GM19372 (cell line): Measurements from ENCODE around the gene PAPOLG.
A peak's percentile ranks its signal among the peaks of the same experiment; 100 is the strongest.
"Not testable (repeated sequence)": the region's sequence is repeated elsewhere in the genome, so short reads cannot be mapped to it uniquely, and the experiment has no call there.

ENCODE experiments used
- ATAC-seq: cut with Tn5 transposase; IDR thresholded peaks from one replicate; pipeline ENCODE4 v1.9.1; 2021; ENCODE audit warnings: mild to moderate bottlenecking, low read depth, moderate library complexity; ENCODE audit not compliant: unreplicated experiment

Gene PAPOLG

DNA sequence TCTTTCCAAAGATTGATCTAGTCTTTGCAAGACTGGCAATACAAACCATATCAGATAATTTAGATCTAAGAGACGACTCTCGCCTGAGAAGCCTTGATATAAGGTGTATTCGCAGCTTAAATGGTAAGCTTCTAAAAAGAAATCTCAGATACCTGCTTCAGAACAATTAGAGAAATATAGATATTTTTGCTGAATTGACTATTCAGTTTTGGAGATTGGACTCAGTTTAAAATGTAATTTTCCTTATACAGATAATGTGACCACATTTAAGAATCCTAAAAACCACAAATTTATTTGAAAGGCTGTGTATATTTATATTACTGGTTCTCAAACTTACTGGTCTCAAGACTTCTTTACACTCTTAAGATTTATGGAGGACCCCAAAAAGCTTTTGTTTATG, 15.4 kb downstream of the PAPOLG start:
- no peak for ATAC-seq

DNA sequence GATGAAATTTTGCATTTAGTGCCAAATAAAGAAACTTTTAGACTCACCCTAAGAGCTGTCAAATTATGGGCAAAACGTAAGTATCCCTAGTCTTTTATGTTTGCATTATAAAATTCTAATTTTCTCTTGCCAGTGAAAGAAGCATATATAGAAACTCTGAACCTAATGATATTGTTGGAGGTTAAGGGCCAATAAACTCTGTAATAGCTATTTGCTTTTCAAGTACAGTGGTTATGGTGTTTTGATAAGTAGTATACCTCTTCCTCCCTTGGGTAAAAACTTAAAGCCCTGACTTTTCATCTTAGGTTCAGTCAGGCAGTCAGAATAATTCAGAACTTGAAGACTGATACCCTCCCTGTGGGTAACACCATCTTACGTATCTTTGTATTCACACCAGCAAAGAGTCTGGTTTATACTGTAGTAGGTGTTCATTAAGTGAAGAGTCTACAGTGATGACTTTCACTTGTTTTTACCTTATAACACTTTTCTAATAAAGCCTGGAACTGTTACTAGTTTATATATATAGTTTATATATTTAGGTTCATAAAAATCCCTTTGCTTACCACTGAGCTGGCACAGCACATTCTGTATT, 19.1 kb downstream of the PAPOLG start:
- no peak for ATAC-seq

DNA sequence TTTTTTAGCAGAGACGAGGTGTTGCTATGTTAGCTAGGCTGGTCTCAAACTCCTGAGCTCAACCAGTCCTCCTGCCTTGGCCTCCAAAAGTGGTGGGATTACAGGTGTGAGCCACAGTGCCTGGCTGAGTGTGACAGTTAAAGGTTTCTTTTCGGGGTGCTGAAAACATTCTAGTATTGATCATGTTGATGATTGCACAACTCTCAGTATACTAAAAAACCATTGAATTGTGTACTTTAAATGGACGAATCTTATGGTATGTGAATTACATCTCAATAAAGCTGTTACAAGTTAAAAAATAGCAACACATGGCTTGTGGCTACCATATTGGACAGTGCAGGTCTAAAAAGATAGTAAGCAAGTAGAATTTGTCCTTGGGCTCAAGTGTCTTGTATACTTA, 22.3 kb downstream of the PAPOLG start:
- no peak for ATAC-seq

DNA sequence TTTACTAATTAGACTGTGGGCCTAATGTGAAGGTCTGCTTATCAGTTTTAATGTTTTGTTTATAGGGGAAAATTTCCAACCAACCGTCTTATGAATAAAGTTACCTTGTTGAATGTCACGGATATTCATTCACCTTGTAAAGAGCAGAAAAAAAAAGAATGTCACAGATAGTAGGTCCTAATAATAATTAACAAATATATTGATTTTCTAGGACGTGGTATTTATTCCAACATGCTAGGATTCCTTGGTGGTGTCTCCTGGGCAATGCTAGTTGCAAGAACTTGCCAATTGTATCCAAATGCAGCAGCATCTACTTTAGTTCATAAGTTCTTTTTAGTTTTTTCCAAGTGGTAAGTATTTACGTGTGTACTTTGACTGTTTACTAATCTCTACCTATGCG, 23.4 kb downstream of the PAPOLG start:
- ATAC-seq, result no peak

DNA sequence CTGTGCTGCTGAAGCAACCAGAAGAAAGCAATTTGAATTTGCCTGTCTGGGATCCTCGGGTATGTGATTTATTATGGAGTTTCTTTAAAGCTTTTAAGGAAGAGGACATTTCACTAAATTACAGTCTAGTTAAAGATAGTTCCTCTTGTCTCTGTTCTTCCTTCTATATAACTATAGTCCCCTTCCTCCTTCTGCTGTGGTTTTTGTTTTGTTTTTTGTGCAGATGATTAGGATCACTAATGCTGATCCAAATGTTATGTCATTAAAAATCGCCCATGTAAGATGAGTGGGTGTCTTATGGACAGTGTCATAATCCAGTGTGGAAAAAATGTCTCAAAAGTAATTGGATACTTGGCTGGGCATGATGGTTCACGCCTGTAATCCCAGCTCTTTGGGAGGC, 24.7 kb downstream of the PAPOLG start:
- no peak for ATAC-seq

DNA sequence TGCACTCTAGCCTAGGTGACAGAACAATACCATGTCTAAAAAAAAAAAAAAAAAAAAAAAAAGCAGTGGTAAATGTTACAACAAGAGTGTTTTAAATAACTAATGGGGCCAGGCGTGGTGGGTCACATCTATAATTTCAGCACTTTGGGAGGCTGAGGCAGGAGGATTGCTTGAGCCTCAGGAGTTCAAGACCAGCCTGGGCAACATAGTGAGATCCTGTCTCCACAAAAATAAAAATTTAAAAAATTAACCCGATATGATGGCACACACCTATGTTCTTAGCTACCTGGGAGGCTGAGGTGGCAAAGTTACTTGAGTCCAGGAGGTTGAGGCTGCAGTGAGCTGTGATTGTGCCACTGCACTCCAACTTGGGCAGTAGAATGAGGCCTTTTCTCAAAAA, 37.1 kb downstream of the PAPOLG start:
- no peak for ATAC-seq

DNA sequence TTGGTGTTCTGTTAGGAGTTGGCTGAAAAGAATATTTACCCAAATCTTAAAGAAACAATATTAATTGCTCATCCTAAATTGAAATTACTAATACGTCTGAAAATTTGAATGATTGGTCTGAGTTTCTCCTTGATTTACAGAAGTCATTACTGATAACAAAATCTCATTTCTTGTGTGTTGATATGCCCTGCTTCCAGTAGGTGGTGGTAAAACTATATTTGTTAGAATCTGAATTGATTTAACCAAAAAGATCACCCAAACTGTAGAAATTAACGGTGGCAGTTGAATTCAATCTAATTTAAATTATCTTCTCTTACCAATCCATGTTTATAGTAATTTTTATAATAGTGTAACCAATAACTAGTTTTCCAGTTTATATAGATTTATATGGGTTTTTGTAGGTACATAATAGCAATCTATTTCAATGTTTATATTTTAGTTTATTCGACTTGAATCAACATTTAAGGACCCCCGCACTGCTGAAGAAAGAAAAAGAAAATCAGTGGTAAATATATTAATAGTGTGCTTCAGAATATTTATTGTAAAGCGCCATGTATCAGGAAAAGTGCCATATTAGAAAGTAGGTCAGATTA, 38.3 kb downstream of the PAPOLG start:
- ATAC-seq, result no peak

DNA sequence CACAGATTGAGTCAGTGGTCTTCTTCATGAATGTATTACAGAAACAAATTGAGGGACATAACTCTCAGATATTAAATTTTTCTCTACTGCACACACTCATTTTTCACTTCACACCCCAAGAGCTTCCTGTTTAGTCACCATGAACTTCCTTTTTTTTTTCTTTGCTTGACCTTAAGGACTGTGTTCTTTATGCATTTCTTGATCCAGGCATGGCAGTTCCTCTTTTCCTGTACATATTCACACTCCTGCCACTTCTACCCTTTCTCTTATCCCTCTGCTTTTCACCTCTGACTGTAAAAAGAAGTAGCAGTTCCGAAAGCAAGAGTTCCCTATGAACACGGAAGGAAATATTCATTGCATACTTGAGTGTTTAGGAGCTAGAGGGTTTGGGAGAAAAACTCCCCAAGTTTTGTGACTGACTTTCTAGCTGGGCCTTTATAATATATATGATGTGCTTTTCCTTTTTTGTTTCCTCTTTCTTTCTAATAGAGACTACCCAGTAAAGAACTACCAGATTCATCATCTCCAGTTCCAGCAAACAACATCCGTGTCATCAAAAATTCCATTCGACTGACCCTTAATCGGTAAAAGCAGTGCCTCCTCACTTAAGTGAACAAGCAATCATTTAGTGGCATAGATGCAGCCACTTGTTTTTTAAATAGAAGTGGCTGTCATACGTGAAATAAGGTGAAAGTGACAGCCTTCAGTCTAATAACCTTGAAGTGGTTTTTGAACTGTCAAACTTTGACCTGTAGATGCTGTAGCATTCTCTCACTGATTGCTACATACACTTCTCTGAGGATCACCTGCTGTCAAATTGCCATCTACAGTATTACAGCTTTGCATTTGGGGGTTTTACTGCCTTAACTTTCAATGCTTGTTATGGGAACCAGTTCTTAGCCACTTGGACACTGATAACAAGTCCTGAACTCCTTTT, 40.8 kb downstream of the PAPOLG start:
- ATAC-seq, result no peak

DNA sequence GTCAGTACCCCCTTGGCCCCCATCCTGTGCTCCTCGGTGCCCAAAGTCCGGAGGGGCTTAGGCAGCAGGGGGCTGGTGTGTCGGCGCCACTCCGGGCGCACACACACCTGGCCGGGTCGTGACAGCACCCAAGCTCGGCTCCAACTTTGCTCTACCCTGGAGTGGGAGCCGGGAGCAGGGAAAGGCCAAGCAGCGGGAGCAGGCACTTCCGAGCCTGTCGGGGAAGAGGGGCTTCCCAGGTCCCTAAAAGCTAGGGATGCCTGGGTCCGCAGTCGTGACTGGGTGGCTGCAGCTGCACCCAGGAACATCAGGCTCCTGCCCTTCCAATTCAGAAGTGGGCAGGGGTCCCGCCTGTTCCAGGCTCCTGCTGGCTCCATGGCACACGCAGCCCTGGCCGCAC, 48.4 kb downstream of the PAPOLG start:
- ATAC-seq, result no peak

DNA sequence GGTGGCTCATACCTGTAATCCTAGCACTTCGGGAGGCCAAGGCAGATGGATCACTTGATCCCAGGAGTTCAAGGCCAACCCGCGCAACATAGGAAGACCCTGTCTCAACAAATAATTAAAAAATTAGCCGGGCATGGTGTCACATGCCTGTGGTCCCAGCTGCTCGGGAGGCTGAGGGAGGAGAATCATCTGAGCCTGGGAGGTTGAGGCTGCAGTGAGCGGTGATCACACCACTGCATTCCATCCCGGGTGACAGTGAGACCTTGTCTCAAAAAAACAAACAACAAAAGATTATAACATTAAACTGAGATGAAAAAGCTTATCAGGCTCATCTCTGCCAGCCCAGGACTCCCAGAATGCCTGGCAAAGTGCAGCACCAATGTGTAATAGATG, 50.5 kb downstream of the PAPOLG start:
- ATAC-seq, result no peak

DNA sequence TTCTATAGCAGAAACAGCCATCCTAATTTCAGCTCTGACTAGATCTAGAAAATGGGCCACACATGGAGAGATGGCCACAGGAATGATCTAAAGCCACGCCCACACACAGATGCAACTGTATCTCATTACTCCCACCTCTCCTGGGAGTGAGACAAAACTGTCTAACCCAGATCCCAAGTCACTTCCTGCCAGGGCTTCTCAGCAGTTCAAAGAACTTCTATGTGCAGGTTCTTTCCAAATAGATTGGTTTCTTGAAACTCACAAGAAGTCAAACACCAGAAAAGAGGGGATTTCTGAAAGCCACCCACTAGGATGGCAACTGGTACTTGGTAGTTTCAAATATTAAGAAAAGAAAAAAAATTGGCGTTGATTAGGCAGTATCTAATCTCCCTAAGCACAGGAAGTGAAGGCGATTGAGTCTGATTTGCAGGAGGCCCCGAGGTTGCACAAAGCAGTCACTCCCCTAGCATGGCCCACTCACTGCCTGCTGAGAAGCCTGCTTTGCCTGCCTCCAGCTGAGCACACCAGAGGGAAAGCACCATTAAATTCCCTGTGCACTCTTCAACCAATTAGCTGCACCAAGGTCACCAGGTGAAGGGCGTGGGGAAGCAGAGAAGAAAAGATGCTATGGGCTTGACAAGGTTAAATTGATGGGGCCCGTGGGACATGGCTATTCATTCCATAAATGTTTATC, 51.1 kb downstream of the PAPOLG start:
- ATAC-seq, result peak; percentile 72

DNA sequence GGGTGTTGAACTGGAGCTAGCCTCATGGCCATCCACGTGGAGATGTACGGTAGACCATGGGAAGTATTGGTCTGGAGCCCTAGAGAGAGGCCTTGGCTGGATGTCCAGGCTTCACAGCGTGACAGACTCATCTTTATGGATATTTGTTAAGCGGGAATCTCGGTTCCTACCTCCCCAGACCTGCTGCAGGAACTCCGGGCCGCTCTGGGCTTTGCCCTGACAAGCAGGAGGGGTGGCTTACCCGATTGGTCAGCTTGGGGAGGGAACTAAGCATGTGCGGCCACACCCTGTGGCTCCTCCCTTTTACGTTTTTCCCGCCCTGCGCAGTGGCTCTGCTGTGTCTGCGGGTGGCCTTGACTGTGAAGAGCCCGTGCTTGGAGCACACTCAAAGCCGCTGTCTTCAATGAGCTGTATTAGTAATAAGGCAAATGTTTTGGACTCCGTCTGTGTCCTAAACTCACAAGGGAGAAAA, 52.3 kb downstream of the PAPOLG start:
- no peak for ATAC-seq

DNA sequence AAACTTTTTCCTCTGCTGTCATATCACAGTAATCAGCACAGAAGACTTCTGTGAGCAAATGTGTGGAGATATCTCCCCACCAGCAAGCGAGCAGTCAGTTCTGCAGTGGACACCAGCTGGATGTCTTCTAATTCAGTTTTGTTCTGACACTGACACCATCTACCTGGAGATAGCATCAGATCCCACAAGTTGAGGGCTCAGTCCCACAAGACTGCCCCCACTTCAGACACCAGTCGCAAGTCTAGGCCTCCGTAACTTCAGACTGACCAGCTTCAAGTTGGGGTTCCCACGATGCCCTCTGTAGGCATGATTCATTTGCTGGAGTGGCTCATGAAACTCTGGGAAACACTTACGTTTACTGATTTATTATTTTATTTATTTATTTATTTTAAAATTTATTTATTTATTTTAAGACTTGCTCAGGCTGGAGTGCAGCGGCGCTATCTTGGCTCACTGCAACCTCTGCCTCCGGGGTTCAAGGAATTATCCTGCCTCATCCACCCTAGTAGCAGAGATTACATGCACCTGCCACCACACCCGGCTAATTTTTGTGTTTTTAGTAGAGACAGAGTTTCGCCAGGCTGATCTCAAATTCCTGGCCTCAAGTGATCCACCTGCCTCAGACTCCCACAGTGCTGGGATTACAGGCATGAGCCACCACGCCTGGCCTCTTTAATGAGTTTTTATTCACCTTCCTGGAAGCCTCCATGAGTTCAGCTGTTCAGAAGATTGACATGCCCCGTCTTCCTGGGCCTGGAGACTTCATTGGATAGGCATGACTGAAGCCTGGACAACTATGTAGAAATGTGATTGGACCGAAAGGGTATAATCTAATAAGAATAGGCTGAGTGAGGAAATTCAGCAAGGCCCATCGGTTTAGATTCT, 55.7 kb downstream of the PAPOLG start:
- no peak for ATAC-seq

DNA sequence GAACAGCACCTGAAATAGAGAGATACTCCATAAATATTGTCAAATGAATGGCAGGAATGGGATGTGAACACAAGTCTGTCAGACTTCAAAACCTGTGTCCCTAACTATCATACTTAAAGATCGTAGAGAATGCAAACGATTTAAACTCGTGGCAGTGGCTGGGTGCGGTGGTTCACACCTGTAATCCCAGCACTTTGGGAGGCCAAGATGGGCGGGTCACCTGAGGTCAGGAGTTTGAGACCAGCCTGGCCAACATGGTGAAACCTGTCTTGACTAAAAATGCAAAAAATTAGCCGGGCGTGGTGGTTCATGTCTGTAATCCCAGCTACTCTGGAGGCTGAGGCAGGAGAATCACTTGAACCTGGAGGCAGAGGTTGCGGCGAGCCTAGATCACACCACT, 61.1 kb downstream of the PAPOLG start:
- not testable (repeated sequence) for ATAC-seq

DNA sequence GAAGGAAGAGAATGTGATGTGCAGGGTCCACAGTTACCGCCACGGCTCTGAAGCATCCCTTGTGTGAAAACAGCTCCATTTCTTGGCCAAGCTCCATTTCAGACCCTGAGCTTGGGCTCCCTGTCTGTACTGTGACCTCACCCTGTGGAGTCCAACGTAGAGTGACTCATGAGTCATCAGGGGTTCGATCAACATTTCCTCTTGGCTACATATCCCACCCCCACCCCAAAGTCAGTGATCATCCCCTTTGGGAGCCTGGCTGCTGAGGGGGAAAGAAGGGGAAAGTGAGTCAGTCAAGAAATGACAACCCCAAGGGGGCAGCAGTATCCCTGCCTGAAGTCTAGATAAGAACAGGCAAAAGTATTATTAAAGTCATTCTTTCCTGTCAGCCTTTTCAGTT, 62.2 kb downstream of the PAPOLG start:
- ATAC-seq, result no peak

DNA sequence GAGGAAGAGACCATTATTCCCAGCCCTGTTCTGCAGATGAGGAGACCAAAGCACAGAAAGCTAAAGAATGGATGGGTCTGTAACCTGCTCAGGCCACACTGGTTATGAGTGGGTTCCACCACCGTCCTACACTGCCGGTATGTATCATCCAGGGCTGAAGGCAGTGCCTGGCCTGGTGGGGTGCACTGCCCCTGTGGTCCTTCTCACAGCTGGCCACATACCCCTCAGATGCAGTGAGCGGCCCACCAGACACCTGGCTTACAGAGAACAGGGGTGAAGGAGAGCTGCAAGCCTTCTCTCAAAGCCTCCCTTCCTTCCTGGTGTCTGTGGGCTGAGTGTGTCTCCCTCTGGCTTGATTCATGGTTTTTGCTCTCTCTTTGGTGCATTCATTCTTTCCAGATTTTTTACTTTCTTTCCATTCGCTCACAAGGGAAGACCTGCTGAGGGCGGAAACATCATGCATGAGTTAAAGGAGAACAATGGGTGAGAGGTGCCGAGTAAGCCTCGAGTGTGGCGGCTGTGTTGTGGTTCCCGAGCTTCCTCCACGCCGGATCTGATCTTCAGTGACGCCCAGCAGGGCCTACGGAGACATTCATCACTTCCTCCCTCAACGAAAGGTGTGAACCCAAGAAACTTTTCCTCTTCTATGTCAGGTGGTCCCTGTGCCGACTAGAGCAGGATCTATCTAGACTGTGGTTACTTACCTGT, 63.2 kb downstream of the PAPOLG start:
- ATAC-seq, result no peak

DNA sequence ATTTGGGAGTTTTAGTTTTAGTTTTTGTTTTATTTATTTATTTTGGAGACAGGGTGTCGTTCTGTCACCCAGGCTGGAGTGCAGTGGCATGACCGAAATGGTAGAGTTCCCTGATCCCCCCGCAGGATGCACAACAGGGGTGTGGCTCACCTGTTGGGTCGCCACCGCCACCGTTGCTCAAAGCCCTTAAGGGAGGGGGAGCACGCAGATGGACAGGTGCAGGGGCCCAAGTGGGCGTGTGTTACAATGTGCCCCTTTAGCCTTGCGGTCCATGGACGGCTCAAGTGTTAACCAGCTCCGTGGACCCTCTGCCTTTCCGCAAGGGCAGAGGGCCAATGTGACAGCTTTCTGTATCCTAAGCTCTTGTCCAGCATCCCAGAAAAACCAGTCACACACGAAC, 63.9 kb downstream of the PAPOLG start:
- ATAC-seq, result no peak

DNA sequence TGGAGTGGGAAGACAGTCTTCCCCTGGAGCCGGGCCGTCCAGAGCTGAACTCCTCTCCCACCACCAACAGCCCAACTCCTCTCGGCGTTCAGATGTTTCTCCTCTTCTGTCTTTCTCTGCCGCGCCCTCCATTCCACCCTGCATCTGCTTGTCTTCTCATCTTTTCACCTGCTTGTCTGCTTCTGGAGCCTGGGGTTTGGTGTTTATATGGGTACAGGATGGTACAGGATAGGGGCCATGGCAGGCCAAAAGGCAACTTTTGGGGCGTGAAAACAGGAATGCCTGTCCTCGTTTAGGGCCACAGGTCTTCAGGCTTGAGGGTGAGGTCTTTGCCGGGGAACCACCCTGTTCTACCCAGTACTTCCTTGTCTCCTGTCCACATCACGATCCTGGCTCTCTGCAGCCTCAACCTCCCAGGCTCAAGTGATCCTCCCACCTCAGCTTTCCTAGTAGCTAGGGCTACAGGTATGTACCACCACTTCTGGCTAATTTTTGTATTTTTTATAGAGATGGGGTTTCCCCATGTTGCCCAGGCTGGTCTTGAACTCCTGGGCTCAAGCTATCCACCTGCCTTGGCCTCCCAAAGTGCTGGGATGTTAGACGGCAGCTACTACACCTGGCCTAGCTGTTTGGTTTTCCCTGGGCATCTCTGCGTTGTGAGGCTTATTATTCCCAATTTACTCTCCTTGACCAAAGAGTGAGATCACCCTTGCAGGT, 64.5 kb downstream of the PAPOLG start:
- no peak for ATAC-seq

DNA sequence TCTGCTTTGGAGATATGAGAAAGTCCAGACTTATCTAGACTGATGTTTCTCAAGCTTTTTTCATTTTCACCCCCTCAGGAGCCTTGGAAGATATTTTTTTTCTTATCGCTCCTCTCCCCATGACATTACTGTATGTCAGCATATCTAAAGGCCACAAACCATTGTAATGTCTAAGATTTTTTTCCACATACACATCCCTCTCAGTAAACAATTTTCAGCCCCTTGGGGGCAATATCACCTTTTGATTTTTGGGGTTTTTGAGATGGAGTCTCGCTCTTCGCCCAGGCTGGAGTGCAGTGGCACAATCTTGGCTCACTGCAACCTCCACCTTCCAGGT, 65.0 kb downstream of the PAPOLG start:
- ATAC-seq, result no peak
